ENCODE results near the gene FOXP1.

DNA sequence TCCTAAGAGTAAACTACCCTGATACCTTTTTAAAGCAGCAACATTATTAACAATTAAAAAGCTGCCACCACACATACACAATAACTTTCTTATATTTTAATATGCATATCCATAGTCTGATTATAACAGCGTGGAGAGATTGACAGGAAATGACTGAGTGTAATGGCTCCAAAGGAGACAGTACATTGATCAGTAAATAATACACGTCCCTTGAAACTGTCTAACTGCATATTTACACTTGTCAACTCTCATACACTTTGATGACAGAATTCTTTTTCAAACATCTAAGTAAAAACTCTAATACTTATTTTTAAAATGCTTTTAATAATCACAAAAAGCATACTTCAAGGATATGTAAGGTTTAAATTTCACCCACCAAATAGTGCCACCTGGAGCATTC lies 99.5 kb downstream of the FOXP1 start:
- no peak for TF ChIP-seq POLR2A (IDR thresholded peaks at IDR 0.05)
- TF ChIP-seq, protein P1, sequence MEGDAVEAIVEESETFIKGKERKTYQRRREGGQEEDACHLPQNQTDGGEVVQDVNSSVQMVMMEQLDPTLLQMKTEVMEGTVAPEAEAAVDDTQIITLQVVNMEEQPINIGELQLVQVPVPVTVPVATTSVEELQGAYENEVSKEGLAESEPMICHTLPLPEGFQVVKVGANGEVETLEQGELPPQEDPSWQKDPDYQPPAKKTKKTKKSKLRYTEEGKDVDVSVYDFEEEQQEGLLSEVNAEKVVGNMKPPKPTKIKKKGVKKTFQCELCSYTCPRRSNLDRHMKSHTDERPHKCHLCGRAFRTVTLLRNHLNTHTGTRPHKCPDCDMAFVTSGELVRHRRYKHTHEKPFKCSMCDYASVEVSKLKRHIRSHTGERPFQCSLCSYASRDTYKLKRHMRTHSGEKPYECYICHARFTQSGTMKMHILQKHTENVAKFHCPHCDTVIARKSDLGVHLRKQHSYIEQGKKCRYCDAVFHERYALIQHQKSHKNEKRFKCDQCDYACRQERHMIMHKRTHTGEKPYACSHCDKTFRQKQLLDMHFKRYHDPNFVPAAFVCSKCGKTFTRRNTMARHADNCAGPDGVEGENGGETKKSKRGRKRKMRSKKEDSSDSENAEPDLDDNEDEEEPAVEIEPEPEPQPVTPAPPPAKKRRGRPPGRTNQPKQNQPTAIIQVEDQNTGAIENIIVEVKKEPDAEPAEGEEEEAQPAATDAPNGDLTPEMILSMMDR (IDR thresholded peaks at IDR 0.05): peak in 1 of 6 experiments; percentile 8
